ENCODE data around the gene MCTP2. TPM values are rescaled to one million over a fixed set of nuclear protein-coding genes. Genes with fewer than 3 reads are reported as not detected.

Gene MCTP2
- total RNA-seq, 4 donors from 2014 or later = 1.5 to 10.3 (median 5.7) TPM

GRCh38 chr15:94233441-94233840 lies 2.1 kb downstream of the MCTP2 start:
- Histone ChIP-seq H3K27me3 (peaks cover 22% of the 10 kb centered on the region), H3K4me1 (peaks cover 0 to 20% (median 0%) of the 10 kb centered on the region in 3 donors), H3K27ac (no peak overlapping the region), H3K9me3 (no peaks in the 10 kb centered on the region), H3K4me3 (no peak overlapping the region), H3K36me3 (no peaks in the 10 kb centered on the region)
- TF ChIP-seq POLR2AphosphoS5 (IDR thresholded peaks at IDR 0.05) (no peak), EP300 (IDR thresholded peaks at IDR 0.05) (no peak), POLR2A (IDR thresholded peaks at IDR 0.05) (no peak)
- TF ChIP-seq, protein P1, sequence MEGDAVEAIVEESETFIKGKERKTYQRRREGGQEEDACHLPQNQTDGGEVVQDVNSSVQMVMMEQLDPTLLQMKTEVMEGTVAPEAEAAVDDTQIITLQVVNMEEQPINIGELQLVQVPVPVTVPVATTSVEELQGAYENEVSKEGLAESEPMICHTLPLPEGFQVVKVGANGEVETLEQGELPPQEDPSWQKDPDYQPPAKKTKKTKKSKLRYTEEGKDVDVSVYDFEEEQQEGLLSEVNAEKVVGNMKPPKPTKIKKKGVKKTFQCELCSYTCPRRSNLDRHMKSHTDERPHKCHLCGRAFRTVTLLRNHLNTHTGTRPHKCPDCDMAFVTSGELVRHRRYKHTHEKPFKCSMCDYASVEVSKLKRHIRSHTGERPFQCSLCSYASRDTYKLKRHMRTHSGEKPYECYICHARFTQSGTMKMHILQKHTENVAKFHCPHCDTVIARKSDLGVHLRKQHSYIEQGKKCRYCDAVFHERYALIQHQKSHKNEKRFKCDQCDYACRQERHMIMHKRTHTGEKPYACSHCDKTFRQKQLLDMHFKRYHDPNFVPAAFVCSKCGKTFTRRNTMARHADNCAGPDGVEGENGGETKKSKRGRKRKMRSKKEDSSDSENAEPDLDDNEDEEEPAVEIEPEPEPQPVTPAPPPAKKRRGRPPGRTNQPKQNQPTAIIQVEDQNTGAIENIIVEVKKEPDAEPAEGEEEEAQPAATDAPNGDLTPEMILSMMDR (IDR thresholded peaks at IDR 0.05) = no peak
- no peak for ATAC-seq
- WGBS, 2 donors (ENCODE audit: low coverage in 1 of 2) = 53 to 62% methylated on average over 3 of the region's 3 CpGs

DNA sequence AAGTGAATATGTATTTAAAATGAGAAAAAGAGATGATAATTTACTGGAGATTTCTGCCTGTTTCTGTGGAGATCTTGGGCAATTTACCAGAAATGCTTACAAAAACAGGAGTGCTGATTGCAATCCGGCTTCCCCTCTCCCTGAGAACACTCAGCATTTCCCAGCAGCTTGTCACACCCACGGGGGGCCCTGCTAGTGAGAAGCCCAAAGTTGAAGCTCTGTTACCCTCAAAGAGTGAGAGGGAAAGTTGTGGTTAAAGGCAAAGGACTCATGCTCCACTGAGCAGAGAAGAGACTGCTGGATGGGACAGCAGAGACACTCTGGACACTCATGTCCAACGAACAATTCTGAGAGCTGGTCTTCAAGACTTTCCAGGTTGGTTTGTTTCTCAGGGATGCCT lies 2.9 kb downstream of the MCTP2 start:
- H3K4me1 ChIP-seq = peaks cover 0 to 20% (median 0%) of the 10 kb centered on the region in 3 donors
- TF ChIP-seq, protein P1 (IDR thresholded peaks at IDR 0.05) = no peak
- TF ChIP-seq POLR2AphosphoS5 (IDR thresholded peaks at IDR 0.05) (no peak), EP300 (IDR thresholded peaks at IDR 0.05) (no peak), POLR2A (IDR thresholded peaks at IDR 0.05) (no peak)
- H3K27ac ChIP-seq = no peak overlapping the region
- ATAC-seq = no peak
- H3K9me3 ChIP-seq = no peaks in the 10 kb centered on the region
- H3K4me3 ChIP-seq = no peak overlapping the region
- peaks cover 16% of the 10 kb centered on the region for H3K27me3 ChIP-seq
- 46 to 51% methylated on average over 3 of the region's 3 CpGs for WGBS, 2 donors (ENCODE audit: low coverage in 1 of 2)
- no peaks in the 10 kb centered on the region for H3K36me3 ChIP-seq

- H3K9me3 ChIP-seq = no peaks in the 10 kb centered on the region
- no peak overlapping the region for H3K27ac ChIP-seq
- TF ChIP-seq POLR2A (IDR thresholded peaks at IDR 0.05) (no peak), EP300 (IDR thresholded peaks at IDR 0.05) (no peak), POLR2AphosphoS5 (IDR thresholded peaks at IDR 0.05) (no peak)
- TF ChIP-seq, protein P1 (IDR thresholded peaks at IDR 0.05) = no peak
- H3K4me3 ChIP-seq = no peak overlapping the region
- peaks cover 16% of the 10 kb centered on the region for H3K27me3 ChIP-seq
- H3K36me3 ChIP-seq = no peaks in the 10 kb centered on the region
- H3K4me1 ChIP-seq = peaks cover 0 to 23% (median 0%) of the 10 kb centered on the region in 3 donors
- no peak for ATAC-seq
- 93 to 98% methylated on average over 3 to 12 of the region's 14 CpGs for WGBS, 2 donors (ENCODE audit: low coverage in 1 of 2)
Measured at GRCh38 chr15:94235041-94235440, 3.7 kb downstream of the MCTP2 start.

GRCh38 chr15:94235646-94236045 lies 4.3 kb downstream of the MCTP2 start:
- ATAC-seq = no peak
- Histone ChIP-seq H3K27me3 (peaks cover 13% of the 10 kb centered on the region), H3K27ac (no peak overlapping the region), H3K9me3 (no peaks in the 10 kb centered on the region), H3K36me3 (no peaks in the 10 kb centered on the region), H3K4me1 (peaks cover 0 to 17% (median 0%) of the 10 kb centered on the region in 3 donors), H3K4me3 (no peak overlapping the region)
- TF ChIP-seq, protein P1 (IDR thresholded peaks at IDR 0.05) = no peak
- no peak for TF ChIP-seq POLR2A (IDR thresholded peaks at IDR 0.05)
- TF ChIP-seq EP300 (IDR thresholded peaks at IDR 0.05) = no peak
- no peak for TF ChIP-seq POLR2AphosphoS5 (IDR thresholded peaks at IDR 0.05)
- 80 to 90% methylated on average over 3 to 6 of the region's 6 CpGs for WGBS, 2 donors (ENCODE audit: low coverage in 1 of 2)

DNA sequence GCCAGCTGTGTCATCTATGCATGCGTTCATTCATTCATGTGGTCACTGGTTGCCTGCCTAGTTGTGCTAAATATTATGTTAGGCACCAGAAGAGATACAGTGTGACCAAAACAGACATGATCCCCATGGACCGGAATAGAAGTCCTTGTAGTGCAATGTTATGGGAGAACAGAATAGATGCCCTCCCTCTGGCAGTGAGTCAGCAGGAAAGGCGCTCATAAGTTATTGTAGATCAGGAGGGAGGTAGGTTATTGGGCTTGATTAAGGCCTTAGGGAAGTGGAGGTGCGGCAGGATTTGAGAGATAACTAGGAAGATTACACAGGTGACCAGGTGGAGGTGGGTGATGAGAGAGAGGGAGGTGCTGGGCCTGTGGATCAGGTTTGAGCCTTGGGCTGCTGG lies 5.2 kb downstream of the MCTP2 start:
- peaks cover 0 to 7% (median 0%) of the 10 kb centered on the region in 3 donors for H3K4me1 ChIP-seq
- H3K36me3 ChIP-seq = no peaks in the 10 kb centered on the region
- TF ChIP-seq, protein P1 (IDR thresholded peaks at IDR 0.05) = no peak
- TF ChIP-seq POLR2AphosphoS5 (IDR thresholded peaks at IDR 0.05) (no peak), EP300 (IDR thresholded peaks at IDR 0.05) (no peak), POLR2A (IDR thresholded peaks at IDR 0.05) (no peak)
- no peak overlapping the region for H3K27ac ChIP-seq
- ATAC-seq = no peak
- no peaks in the 10 kb centered on the region for H3K9me3 ChIP-seq
- peaks cover 3% of the 10 kb centered on the region for H3K27me3 ChIP-seq
- WGBS, 2 donors (ENCODE audit: low coverage in 1 of 2) = 91 to 100% methylated on average over 2 to 4 of the region's 4 CpGs
- H3K4me3 ChIP-seq = no peak overlapping the region
